ENCODE measurements around the gene RXFP4. TPM values are rescaled to one million over a fixed set of nuclear protein-coding genes. Genes with fewer than 3 reads are reported as not detected.

The RXFP4 gene
- total and polyA plus RNA-seq, 9 of the 15 experiments (the other 6 are each of a cell fraction or from before 2014, with no cell fraction given): 0.64 TPM; not detected in 8

DNA sequence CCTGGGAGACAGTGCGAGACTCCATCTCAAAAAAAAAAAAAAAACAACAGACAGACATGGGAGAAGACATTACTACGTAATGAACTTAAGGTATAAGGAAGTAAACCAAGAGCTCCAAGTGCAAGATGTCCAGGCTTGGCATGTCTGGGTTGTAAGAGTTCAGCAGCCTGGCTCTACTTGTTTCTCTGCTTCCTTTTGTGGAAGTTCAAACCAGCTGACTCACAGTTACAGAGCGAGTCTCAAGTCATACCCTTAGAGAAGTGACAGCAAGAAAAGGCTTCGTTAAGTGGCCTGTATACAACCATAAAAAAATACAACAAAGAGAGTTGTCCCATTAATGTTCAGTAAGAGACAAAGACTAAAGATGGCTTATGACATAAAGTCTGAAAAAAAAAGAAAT lies 31.5 kb upstream of the RXFP4 start:
- ChIA-PET CTCF (ENCODE audit: low intra/inter-chr PET ratio) (interaction anchor here (0.6 kb wide), 1 partner anchor 15 kb away, joined by 3 read pairs; no protein-coding TSS in a partner anchor), POLR2A (interaction anchor here (0.6 to 5.7 kb wide), 7 partner anchors 10 to 198 kb away, joined by 3 to 36 read pairs (median 4); no protein-coding TSS in a partner anchor)
- Histone ChIP-seq H3K79me2 (ENCODE audit: control insufficient read depth, insufficient read depth, low read length) (peaks cover 22% of the 10 kb centered on the region), H3K9me1 (ENCODE audit: control insufficient read depth, insufficient read depth, low read length) (no peaks in the 10 kb centered on the region), H2AFZ (ENCODE audit: low read depth, low read length) (no peak overlapping the region), H4K20me1 (replicated peaks; ENCODE audit: control insufficient read depth, insufficient read depth, low read length) (no peaks in the 10 kb centered on the region), H3K4me1 (replicated peaks in 1 of 2; ENCODE audit: control insufficient read depth in 2 of 2, insufficient read depth in 2 of 2, low read length in 2 of 2) (peaks cover 3 to 7% of the 10 kb centered on the region in 2 experiments; a peak in 2 of 5 replicates), H3K27me3 (ENCODE audit: control insufficient read depth in 2 of 2, insufficient read depth in 2 of 2, low read length in 2 of 2) (no peaks in the 10 kb centered on the region), H3K36me3 (ENCODE audit: control insufficient read depth, insufficient read depth, low read length) (peaks cover 72% of the 10 kb centered on the region), H3K9me3 (replicated peaks; ENCODE audit: control insufficient read depth, insufficient read depth, low read depth, low read length) (no peaks in the 10 kb centered on the region), H3K4me2 (ENCODE audit: insufficient read depth, low read length) (peak overlapping the region; percentile 85), H3K4me3 (peak overlapping the region; percentile 48), H3K27ac (ENCODE audit: extremely low read depth, low read depth, low read length) (peak overlapping the region; percentile 73), H3K9ac (ENCODE audit: insufficient read depth in 1 of 2, low read depth in 2 of 2, low read length in 2 of 2) (peak overlapping the region in 1 of 2 experiments; percentile 75; a peak in 2 of 4 replicates)
- BruUV-seq (replicated peaks): no TSS peak
- in situ Hi-C loops (cut with MboI) (no loop called here), intact Hi-C loops (cut with micrococcal nuclease) (loop anchor here (2.0 to 5.0 kb wide), 2 partner anchors 53 to 78 kb away; partner anchors contain the start of gene GON4L)
- ATAC-seq: peak; percentile 35
- 36% methylated on average over 4 of the region's 4 CpGs for WGBS (ENCODE audit: insufficient coverage, low coverage, missing lambda C conversion rate)
- peak; percentile 89 for FAIRE-seq
- peak in 1 of 4 experiments; percentile 68 for DNase-seq (ENCODE audit: extremely low read depth in 1 of 4, low spot score in 3 of 4)
- TF ChIP-seq MAFG (tag; conservative IDR thresholded peaks at IDR 0.05) (peak; percentile 73), ZNF445 (CRISPR knock-in tag; IDR thresholded peaks at IDR 0.05; ENCODE audit: low read depth) (no peak), NFE2L1 (tag; IDR thresholded peaks at IDR 0.05; ENCODE audit: borderline replicate concordance, low read depth) (0 out of 2 replicates have a peak, but pooled peaks have one; percentile 28), TEAD4 (IDR thresholded peaks at IDR 0.05; ENCODE audit: low read length) (no peak), TEAD4 (CRISPR knock-in tag; IDR thresholded peaks at IDR 0.05; ENCODE audit: borderline replicate concordance) (no peak), FOSL1 (tag; conservative IDR thresholded peaks at IDR 0.05) (0 out of 2 replicates have a peak, but pooled peaks have one; percentile 3), NR2C1 (IDR thresholded peaks at IDR 0.05) (no peak), NR2C1 (tag; IDR thresholded peaks at IDR 0.05) (no peak), MAFF (IDR thresholded peaks at IDR 0.05; ENCODE audit: low read length) (peak; percentile 61; the same call in 1 of the 2 replicates), C11orf30 (IDR thresholded peaks at IDR 0.05; ENCODE audit: low read depth) (peak; percentile 87), ZNF57 (CRISPR knock-in tag; IDR thresholded peaks at IDR 0.05) (no peak), PTRF (tag; IDR thresholded peaks at IDR 0.05) (no peak), POLR2H (tag; IDR thresholded peaks at IDR 0.05; ENCODE audit: low read depth) (no peak; the same call in 1 of the 2 replicates), ADNP (tag; IDR thresholded peaks at IDR 0.05) (no peak), POU5F1 (IDR thresholded peaks at IDR 0.05; ENCODE audit: borderline replicate concordance, low read depth, low read length, partially characterized antibody) (no peak), FOXK2 (conservative IDR thresholded peaks at IDR 0.05 in 1 of 2, IDR thresholded peaks at IDR 0.05 in 1 of 2; ENCODE audit: low read depth in 2 of 2) (peak; percentile 25 to 29; a peak in 2 of 4 replicates), MAFK (IDR thresholded peaks at IDR 0.05; ENCODE audit: low read length) (peak; percentile 80)
- TF ChIP-seq, protein P1, sequence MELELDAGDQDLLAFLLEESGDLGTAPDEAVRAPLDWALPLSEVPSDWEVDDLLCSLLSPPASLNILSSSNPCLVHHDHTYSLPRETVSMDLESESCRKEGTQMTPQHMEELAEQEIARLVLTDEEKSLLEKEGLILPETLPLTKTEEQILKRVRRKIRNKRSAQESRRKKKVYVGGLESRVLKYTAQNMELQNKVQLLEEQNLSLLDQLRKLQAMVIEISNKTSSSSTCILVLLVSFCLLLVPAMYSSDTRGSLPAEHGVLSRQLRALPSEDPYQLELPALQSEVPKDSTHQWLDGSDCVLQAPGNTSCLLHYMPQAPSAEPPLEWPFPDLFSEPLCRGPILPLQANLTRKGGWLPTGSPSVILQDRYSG (tag; conservative IDR thresholded peaks at IDR 0.05; ENCODE audit: low read depth): no peak
- TF ChIP-seq, protein P2, sequence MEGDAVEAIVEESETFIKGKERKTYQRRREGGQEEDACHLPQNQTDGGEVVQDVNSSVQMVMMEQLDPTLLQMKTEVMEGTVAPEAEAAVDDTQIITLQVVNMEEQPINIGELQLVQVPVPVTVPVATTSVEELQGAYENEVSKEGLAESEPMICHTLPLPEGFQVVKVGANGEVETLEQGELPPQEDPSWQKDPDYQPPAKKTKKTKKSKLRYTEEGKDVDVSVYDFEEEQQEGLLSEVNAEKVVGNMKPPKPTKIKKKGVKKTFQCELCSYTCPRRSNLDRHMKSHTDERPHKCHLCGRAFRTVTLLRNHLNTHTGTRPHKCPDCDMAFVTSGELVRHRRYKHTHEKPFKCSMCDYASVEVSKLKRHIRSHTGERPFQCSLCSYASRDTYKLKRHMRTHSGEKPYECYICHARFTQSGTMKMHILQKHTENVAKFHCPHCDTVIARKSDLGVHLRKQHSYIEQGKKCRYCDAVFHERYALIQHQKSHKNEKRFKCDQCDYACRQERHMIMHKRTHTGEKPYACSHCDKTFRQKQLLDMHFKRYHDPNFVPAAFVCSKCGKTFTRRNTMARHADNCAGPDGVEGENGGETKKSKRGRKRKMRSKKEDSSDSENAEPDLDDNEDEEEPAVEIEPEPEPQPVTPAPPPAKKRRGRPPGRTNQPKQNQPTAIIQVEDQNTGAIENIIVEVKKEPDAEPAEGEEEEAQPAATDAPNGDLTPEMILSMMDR (IDR thresholded peaks at IDR 0.05 in 2 of 3, conservative IDR thresholded peaks at IDR 0.05 in 1 of 3; ENCODE audit: insufficient read depth in 2 of 3, low read depth in 1 of 3, low read length in 3 of 3): no peak
- TF ChIP-seq, protein P3, sequence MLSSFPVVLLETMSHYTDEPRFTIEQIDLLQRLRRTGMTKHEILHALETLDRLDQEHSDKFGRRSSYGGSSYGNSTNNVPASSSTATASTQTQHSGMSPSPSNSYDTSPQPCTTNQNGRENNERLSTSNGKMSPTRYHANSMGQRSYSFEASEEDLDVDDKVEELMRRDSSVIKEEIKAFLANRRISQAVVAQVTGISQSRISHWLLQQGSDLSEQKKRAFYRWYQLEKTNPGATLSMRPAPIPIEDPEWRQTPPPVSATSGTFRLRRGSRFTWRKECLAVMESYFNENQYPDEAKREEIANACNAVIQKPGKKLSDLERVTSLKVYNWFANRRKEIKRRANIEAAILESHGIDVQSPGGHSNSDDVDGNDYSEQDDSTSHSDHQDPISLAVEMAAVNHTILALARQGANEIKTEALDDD (IDR thresholded peaks at IDR 0.05): no peak
